ENCODE measurements around the gene YDJC. TPM values are rescaled to one million over a fixed set of nuclear protein-coding genes. Genes with fewer than 3 reads are reported as not detected.
"Not testable (repeated sequence)": the region's sequence is repeated elsewhere in the genome, so short reads cannot be mapped to it uniquely, and the experiment has no call there.

YDJC gene
- total RNA-seq, 2 donors from 2014 or later, result 21.1 to 35.4 TPM

DNA sequence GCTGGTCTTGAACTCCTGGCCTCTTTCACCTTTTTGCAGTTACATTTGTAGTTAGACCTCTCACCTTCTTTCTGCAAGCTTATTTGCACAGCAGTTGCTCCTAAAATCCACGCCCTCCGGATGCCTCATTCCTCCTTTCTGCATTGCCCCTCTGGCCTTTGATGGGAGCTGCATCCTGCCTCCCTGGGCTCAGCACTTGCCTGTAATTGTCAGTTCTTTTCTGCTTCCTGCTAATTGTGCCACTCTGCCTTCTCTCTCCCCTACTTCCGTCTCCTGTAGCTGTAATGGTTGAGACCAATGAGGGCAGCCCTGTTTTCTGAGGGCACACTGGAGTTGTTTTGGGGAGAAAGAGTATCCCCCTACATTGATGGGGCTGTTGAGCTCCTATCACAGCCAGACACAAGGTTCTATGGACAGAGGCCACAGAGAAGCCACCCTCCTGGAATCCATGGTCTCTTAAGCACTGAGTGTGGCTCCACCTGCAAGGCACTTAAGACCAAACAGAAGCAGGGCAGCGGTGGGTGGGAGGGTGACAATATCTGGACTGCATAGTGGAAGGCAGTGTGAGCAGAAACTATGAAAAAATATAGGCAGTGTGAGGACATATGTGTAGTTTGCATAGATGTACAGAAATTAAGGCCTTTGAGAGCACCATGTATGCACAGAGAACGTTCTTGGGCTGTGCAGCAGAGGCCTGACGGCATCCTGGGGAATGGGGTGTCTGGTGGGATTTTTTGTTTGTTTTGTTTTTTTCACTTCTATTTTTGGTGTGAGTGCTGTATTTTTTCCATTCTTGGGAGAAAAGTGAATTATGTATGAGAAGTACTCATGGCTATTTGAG, 30.5 kb downstream of the YDJC start:
- H3K27ac ChIP-seq, result no peak overlapping the region
- H3K4me3 ChIP-seq, result no peak overlapping the region
- H3K9me3 ChIP-seq, result no peaks in the 10 kb centered on the region
- intact Hi-C loops (cut with DNase I), result no loop called here
- no peak for DNase-seq
- H3K36me3 ChIP-seq, result peaks cover 9% of the 10 kb centered on the region
- H3K9ac ChIP-seq (ENCODE audit: low read depth in 2 of 2, low read length in 2 of 2), result no peak overlapping the region
- H3K4me1 ChIP-seq, result no peaks in the 10 kb centered on the region
- no peaks in the 10 kb centered on the region for H3K27me3 ChIP-seq
- TF ChIP-seq, protein P1, sequence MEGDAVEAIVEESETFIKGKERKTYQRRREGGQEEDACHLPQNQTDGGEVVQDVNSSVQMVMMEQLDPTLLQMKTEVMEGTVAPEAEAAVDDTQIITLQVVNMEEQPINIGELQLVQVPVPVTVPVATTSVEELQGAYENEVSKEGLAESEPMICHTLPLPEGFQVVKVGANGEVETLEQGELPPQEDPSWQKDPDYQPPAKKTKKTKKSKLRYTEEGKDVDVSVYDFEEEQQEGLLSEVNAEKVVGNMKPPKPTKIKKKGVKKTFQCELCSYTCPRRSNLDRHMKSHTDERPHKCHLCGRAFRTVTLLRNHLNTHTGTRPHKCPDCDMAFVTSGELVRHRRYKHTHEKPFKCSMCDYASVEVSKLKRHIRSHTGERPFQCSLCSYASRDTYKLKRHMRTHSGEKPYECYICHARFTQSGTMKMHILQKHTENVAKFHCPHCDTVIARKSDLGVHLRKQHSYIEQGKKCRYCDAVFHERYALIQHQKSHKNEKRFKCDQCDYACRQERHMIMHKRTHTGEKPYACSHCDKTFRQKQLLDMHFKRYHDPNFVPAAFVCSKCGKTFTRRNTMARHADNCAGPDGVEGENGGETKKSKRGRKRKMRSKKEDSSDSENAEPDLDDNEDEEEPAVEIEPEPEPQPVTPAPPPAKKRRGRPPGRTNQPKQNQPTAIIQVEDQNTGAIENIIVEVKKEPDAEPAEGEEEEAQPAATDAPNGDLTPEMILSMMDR (IDR thresholded peaks at IDR 0.05), result no peak

GRCh38 chr22:21598302-21598701, 31.5 kb downstream of the YDJC start:
- TF ChIP-seq, protein P1 (IDR thresholded peaks at IDR 0.05), result no peak
- intact Hi-C loops (cut with DNase I), result no loop called here
- peaks cover 18% of the 10 kb centered on the region for H3K36me3 ChIP-seq
- H3K9ac ChIP-seq (ENCODE audit: low read depth in 2 of 2, low read length in 2 of 2), result no peak overlapping the region
- H3K4me1 ChIP-seq, result no peaks in the 10 kb centered on the region
- DNase-seq, result no peak
- no peak overlapping the region for H3K27ac ChIP-seq
- H3K4me3 ChIP-seq, result no peak overlapping the region
- H3K9me3 ChIP-seq, result no peaks in the 10 kb centered on the region
- no peaks in the 10 kb centered on the region for H3K27me3 ChIP-seq

- H3K27ac ChIP-seq; H3K9me3 ChIP-seq; H3K27me3 ChIP-seq; H3K4me3 ChIP-seq; DNase-seq; H3K9ac ChIP-seq (ENCODE audit: low read depth in 2 of 2, low read length in 2 of 2); intact Hi-C loops (cut with DNase I); H3K4me1 ChIP-seq: not testable (repeated sequence)
- peaks cover 18% of the 10 kb centered on the region for H3K36me3 ChIP-seq
These were observed 33.3 kb downstream of the YDJC start for GRCh38 chr22:21596356-21597135.

- no peak overlapping the region for H3K9ac ChIP-seq (ENCODE audit: low read depth in 2 of 2, low read length in 2 of 2)
- no peak overlapping the region for H3K27ac ChIP-seq
- H3K4me3 ChIP-seq, result no peak overlapping the region
- no peaks in the 10 kb centered on the region for H3K4me1 ChIP-seq
- no peaks in the 10 kb centered on the region for H3K27me3 ChIP-seq
- peaks cover 18% of the 10 kb centered on the region for H3K36me3 ChIP-seq
- no peaks in the 10 kb centered on the region for H3K9me3 ChIP-seq
- DNase-seq, result no peak
- TF ChIP-seq, protein P1 (IDR thresholded peaks at IDR 0.05), result no peak
- intact Hi-C loops (cut with DNase I), result no loop called here
These were observed 34.9 kb downstream of the YDJC start for GRCh38 chr22:21594865-21595452.

DNA sequence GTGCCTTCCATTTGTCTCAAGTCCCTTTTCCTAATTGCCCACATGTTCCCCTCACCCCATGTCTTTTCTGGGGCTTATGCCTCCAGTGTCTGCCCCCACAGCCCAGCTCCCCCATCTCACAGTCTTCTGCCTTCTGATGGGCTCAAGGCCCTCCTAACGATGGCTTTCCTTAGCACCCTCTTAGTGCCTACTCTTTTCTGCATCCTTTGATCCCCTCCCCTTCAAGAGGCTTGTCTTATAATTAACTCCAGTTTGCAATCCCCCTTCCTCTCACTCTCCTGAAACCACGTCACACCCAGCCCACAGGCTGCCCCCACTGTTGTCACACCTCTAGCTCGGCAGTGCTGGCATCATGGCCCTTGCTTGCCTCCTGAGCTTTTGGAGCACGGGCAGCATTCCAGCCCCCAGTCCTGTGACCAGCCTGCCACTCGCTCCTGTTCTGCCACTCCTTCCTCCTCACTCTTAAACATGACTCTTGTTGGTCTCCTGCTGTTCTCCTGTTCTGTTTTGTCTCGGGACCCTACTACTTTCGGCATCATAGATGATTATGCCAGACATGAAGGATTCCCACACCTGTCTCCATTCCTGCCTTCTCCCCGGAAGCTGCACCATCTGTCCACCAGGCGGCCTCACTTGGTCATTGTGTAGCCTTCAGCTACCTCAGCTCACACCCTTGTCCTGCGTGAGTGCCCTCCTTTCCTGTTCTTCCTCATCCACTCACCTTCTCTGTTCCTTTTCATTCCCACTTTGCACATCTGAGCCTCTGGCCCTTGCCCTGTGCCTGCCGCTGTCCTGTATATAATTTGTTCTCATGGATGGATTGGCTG, 36.2 kb downstream of the YDJC start:
- Histone ChIP-seq H3K9me3 (no peaks in the 10 kb centered on the region), H3K4me3 (no peak overlapping the region), H3K9ac (ENCODE audit: low read depth in 2 of 2, low read length in 2 of 2) (no peak overlapping the region), H3K4me1 (no peaks in the 10 kb centered on the region), H3K36me3 (peaks cover 18% of the 10 kb centered on the region), H3K27ac (no peak overlapping the region), H3K27me3 (no peaks in the 10 kb centered on the region)
- peak; percentile 40 for DNase-seq
- intact Hi-C loops (cut with DNase I), result no loop called here
- TF ChIP-seq, protein P1 (IDR thresholded peaks at IDR 0.05), result peak; percentile 12
